DND-41 (cell line): ENCODE measurements around the gene FCRLA.
"Not testable (repeated sequence)": the region's sequence is repeated elsewhere in the genome, so short reads cannot be mapped to it uniquely, and the experiment has no call there.

Experiments used
- EZH2 ChIP-seq: IDR thresholded peaks from 3 replicates; pipeline ENCODE4 v1.6.1; 2012; ENCODE audit warnings: borderline replicate concordance, low read depth, mild to moderate bottlenecking, moderate library complexity, low read length, inconsistent platforms; ENCODE audit not compliant: severe bottlenecking
- TF ChIP-seq, protein P1 (sequence below): IDR thresholded peaks from 2 replicates; pipeline ENCODE4 v1.5.1; 2012; ENCODE audit warnings: borderline replicate concordance, low read length, moderate library complexity, mild to moderate bottlenecking; ENCODE audit not compliant: poor library complexity, severe bottlenecking; ENCODE audit errors: extremely low read depth

- TF ChIP-seq, protein P1, sequence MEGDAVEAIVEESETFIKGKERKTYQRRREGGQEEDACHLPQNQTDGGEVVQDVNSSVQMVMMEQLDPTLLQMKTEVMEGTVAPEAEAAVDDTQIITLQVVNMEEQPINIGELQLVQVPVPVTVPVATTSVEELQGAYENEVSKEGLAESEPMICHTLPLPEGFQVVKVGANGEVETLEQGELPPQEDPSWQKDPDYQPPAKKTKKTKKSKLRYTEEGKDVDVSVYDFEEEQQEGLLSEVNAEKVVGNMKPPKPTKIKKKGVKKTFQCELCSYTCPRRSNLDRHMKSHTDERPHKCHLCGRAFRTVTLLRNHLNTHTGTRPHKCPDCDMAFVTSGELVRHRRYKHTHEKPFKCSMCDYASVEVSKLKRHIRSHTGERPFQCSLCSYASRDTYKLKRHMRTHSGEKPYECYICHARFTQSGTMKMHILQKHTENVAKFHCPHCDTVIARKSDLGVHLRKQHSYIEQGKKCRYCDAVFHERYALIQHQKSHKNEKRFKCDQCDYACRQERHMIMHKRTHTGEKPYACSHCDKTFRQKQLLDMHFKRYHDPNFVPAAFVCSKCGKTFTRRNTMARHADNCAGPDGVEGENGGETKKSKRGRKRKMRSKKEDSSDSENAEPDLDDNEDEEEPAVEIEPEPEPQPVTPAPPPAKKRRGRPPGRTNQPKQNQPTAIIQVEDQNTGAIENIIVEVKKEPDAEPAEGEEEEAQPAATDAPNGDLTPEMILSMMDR, result not testable (repeated sequence)
- TF ChIP-seq EZH2, result not testable (repeated sequence)
Measured at GRCh38 chr1:161698302-161698701, 8.7 kb upstream of the FCRLA start.
